ENCODE measurements around the gene DUOX1.

DNA sequence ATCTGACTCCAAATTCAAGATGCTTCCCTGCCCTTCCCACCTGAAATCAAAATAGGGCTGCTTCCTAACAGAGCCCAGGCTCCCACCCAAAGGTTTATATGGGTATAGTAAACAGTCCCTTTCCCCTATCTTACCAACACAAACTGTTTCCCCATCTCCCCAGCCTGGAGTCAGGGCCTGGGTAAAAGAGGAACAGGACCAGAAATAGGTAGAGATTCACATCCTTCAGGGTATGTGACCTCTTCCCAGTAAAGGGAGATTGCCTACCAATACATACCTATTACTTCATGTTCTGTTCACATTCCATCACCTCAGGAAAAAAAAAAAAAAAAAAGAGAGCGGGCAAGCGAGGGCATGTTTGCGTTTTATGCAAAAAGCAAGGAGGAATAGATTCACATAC, 67.7 kb downstream of the DUOX1 start:
- no peak for TF ChIP-seq EZH2phosphoT487 (IDR thresholded peaks at IDR 0.05; ENCODE audit: insufficient read depth, low read depth)
- no peak for TF ChIP-seq EZH2 (IDR thresholded peaks at IDR 0.05; ENCODE audit: insufficient read depth, poor library complexity, severe bottlenecking)

Data from GM23248 (cell line).